ENCODE results near the gene STXBP4.

The STXBP4 gene

GRCh38 chr17:54956791-54957190, 11.8 kb upstream of the STXBP4 start:
- Histone ChIP-seq H3K27ac (no peak overlapping the region), H3K4me3 (ENCODE audit: low read depth, low read length) (no peak overlapping the region), H3K27me3 (replicated peaks) (no peaks in the 10 kb centered on the region), H3K36me3 (replicated peaks) (peaks cover 20% of the 10 kb centered on the region)
- DNase-seq, result no peak
- TF ChIP-seq CTCF (IDR thresholded peaks at IDR 0.05; ENCODE audit: low read depth, low read length, missing control alignments), result no peak
- in situ Hi-C loops (cut with HindIII; ENCODE audit: low pct_ligation_motif_present, low sequenced_read_pairs), result no loop called here

- no peaks in the 10 kb centered on the region for H3K27me3 ChIP-seq (replicated peaks)
- peak overlapping the region; percentile 90 for H3K4me3 ChIP-seq (ENCODE audit: low read depth, low read length)
- peaks cover 12% of the 10 kb centered on the region for H3K36me3 ChIP-seq (replicated peaks)
- peak; percentile 11 for DNase-seq
- in situ Hi-C loops (cut with HindIII; ENCODE audit: low pct_ligation_motif_present, low sequenced_read_pairs), result no loop called here
- peak overlapping the region; percentile 78 for H3K27ac ChIP-seq
- no peak for TF ChIP-seq CTCF (IDR thresholded peaks at IDR 0.05; ENCODE audit: low read depth, low read length, missing control alignments)
Measured at GRCh38 chr17:54967621-54968261, 824 bp upstream of the STXBP4 start.

GRCh38 chr17:54968988-54969332, 395 bp downstream of the STXBP4 start:
- in situ Hi-C loops (cut with HindIII; ENCODE audit: low pct_ligation_motif_present, low sequenced_read_pairs), result no loop called here
- peak; percentile 24 for DNase-seq
- H3K4me3 ChIP-seq (ENCODE audit: low read depth, low read length), result peak overlapping the region; percentile 90
- peak overlapping the region; percentile 78 for H3K27ac ChIP-seq
- no peaks in the 10 kb centered on the region for H3K27me3 ChIP-seq (replicated peaks)
- no peak for TF ChIP-seq CTCF (IDR thresholded peaks at IDR 0.05; ENCODE audit: low read depth, low read length, missing control alignments)
- H3K36me3 ChIP-seq (replicated peaks), result peaks cover 7% of the 10 kb centered on the region

GRCh38 chr17:54969658-54970572, 1.4 kb downstream of the STXBP4 start:
- H3K4me3 ChIP-seq (ENCODE audit: low read depth, low read length), result peak overlapping the region; percentile 90

GRCh38 chr17:54971147-54971546, 2.6 kb downstream of the STXBP4 start:
- in situ Hi-C loops (cut with HindIII; ENCODE audit: low pct_ligation_motif_present, low sequenced_read_pairs), result no loop called here
- no peak for DNase-seq
- Histone ChIP-seq H3K27me3 (replicated peaks) (no peaks in the 10 kb centered on the region), H3K36me3 (replicated peaks) (no peaks in the 10 kb centered on the region), H3K27ac (no peak overlapping the region), H3K4me3 (ENCODE audit: low read depth, low read length) (no peak overlapping the region)
- no peak for TF ChIP-seq CTCF (IDR thresholded peaks at IDR 0.05; ENCODE audit: low read depth, low read length, missing control alignments)

More at GRCh38 chr17:54969658-54970572, 1.4 kb downstream of the STXBP4 start:
- DNase-seq, result no peak
- Histone ChIP-seq H3K27me3 (replicated peaks) (no peaks in the 10 kb centered on the region), H3K27ac (no peak overlapping the region), H3K36me3 (replicated peaks) (peaks cover 2% of the 10 kb centered on the region)
- in situ Hi-C loops (cut with HindIII; ENCODE audit: low pct_ligation_motif_present, low sequenced_read_pairs), result no loop called here
- no peak for TF ChIP-seq CTCF (IDR thresholded peaks at IDR 0.05; ENCODE audit: low read depth, low read length, missing control alignments)
